Prostate gland (tissue), 2 donors: ENCODE data around the gene LMX1B.

Source experiments
- POLR2A ChIP-seq: fragments of 450-650 bp; IDR thresholded peaks from one replicate; pipeline ENCODE4 v1.6.1; 2016; ENCODE audit warnings: antibody characterized with exemption, mild to moderate bottlenecking
- TF ChIP-seq, protein P1 (sequence below), 4 experiments: fragments of 200-600 bp in 2 of 4; fragments of 450-650 bp in 2 of 4; sonication (generic) in 2 of 4; IDR thresholded peaks; 1 replicate in 3 of 4; 2 replicates in 1 of 4; pipeline ENCODE4 v1.5.1; 2016 to 2019; ENCODE audit warnings: antibody characterized with exemption in 4 of 4, mild to moderate bottlenecking in 2 of 4, moderate library complexity in 2 of 4

DNA sequence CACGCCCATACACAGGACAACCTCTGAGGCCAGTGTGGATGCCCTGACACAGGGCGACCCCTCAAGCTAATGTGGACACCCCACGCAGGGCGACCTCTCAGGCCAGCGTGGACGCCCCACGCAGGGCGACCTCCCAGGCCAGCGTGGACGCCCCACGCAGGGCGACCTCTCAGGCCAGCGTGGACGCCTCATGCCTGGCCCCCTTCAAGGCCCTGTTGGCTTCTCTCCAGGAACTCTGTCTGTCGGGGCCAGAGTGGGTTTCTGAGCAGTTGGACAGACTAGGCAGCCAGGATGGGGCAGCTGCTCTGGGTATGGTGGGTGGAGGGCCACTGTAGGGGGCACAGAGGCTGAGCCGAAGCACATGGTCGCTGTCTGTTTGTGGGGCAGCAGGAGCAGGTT is 47.4 kb downstream of the LMX1B start:
- TF ChIP-seq, protein P1, sequence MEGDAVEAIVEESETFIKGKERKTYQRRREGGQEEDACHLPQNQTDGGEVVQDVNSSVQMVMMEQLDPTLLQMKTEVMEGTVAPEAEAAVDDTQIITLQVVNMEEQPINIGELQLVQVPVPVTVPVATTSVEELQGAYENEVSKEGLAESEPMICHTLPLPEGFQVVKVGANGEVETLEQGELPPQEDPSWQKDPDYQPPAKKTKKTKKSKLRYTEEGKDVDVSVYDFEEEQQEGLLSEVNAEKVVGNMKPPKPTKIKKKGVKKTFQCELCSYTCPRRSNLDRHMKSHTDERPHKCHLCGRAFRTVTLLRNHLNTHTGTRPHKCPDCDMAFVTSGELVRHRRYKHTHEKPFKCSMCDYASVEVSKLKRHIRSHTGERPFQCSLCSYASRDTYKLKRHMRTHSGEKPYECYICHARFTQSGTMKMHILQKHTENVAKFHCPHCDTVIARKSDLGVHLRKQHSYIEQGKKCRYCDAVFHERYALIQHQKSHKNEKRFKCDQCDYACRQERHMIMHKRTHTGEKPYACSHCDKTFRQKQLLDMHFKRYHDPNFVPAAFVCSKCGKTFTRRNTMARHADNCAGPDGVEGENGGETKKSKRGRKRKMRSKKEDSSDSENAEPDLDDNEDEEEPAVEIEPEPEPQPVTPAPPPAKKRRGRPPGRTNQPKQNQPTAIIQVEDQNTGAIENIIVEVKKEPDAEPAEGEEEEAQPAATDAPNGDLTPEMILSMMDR (IDR thresholded peaks at IDR 0.05): no peak
- TF ChIP-seq POLR2A: no peak
